ENCODE data around the gene FMN1.
A peak's percentile ranks its signal among the peaks of the same experiment; 100 is the strongest.

Gene FMN1

DNA sequence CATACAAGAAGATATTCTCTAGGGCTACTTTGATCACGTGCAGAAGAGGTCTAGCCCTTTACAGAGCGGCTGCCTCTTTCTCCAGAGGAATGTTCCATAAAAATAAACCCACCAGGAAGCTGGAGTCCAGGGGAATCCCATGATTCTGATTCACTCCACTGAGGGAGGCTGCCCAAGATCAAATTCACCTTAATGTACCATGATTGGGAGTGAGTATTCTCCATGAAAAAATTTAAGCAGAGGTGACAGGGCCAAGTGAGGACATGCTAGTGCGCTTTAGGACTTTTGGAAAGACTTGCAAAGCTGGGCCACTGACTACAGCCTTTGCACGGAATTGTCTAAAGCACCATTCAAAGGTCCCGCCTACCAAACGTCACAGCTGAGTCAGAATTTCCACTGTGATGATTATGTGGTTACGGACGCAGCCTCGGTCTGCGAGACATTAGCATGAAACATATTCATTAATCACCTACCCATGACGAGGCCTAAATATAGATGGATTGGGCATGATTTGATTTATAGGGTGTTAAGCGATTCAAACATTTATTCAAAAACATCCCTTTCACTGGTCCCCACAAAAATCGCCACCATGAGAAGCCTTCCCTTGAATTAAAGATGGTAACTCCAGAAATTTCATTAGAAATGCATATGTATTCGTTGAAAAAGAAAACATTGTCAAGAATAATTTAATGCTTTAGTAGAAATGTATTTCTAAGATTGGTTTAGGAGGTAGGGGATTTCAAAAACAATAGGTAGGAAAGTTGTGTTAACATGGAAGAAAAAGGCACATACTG, 324.1 kb downstream of the FMN1 start:
- no peaks in the 10 kb centered on the region for H3K9me3 ChIP-seq (replicated peaks in 1 of 11)
- H3K27ac ChIP-seq = peak overlapping the region in 1 of 11 experiments; percentile 21; a peak in 1 of 22 replicates
- H3K4me2 ChIP-seq = peak overlapping the region; percentile 37 to 73 (median 46)
- H4K20me1 ChIP-seq = peaks cover 0 to 61% (median 0%) of the 10 kb centered on the region in 11 experiments; a peak in 2 of 22 replicates
- H3K27me3 ChIP-seq = no peaks in the 10 kb centered on the region
- H3K4me1 ChIP-seq = peaks cover 11 to 51% (median 20%) of the 10 kb centered on the region in 10 experiments
- peaks cover 0 to 69% (median 0%) of the 10 kb centered on the region in 11 experiments; a peak in 4 of 22 replicates for H3K36me3 ChIP-seq
- no peak overlapping the region for H3K4me3 ChIP-seq
- no peak overlapping the region for H3K9ac ChIP-seq
- TF ChIP-seq Cebpa-rat (IDR thresholded peaks at IDR 0.05) = no peak

DNA sequence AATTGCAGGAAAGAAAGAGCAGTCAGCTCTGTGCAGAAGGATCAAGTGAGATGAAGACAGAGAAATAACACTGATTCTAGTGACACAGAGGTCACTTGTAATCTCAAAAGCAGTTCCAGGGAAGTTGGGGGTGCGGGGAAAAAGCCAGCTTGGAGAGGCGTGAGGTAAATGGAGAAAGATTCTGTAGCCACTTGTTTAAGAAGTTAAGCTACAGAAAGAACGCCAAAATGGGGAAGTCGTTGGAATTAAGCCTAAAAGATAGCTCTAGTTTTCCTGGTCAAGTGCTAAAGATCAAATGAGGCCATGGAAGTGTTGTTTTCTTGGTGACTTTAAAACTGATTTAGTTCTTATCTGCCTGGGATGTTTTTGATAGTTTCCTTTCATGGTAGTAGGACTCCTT, 324.7 kb downstream of the FMN1 start:
- H4K20me1 ChIP-seq = peaks cover 0 to 68% (median 0%) of the 10 kb centered on the region in 11 experiments; a peak in 2 of 22 replicates
- no peak for TF ChIP-seq Cebpa-rat (IDR thresholded peaks at IDR 0.05)
- peaks cover 11 to 51% (median 20%) of the 10 kb centered on the region in 10 experiments for H3K4me1 ChIP-seq
- peak overlapping the region; percentile 37 to 73 (median 46); a peak in 17 of 22 replicates for H3K4me2 ChIP-seq
- H3K27ac ChIP-seq = no peak overlapping the region
- H3K9me3 ChIP-seq (replicated peaks in 1 of 11) = no peaks in the 10 kb centered on the region
- H3K36me3 ChIP-seq = peaks cover 0 to 67% (median 0%) of the 10 kb centered on the region in 11 experiments; a peak in 4 of 22 replicates
- H3K27me3 ChIP-seq = no peaks in the 10 kb centered on the region
- H3K4me3 ChIP-seq = no peak overlapping the region
- no peak overlapping the region for H3K9ac ChIP-seq

DNA sequence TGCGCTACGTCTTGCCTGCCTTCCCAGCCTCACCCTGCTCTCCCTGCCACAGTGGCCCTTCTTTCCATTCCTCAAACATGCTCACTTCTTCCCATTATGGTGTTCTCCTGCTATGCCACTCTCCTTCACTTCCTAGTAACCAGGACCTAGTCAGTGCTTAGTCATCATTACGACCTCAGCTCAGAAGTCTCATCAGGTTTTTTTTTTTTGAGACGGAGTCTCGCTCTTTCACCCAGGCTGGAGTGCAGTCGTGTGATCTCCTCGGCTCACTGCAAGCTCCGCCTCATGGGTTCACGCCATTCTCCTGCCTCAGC, 327.2 kb downstream of the FMN1 start:
- peaks cover 19 to 64% (median 27%) of the 10 kb centered on the region in 10 experiments for H3K4me1 ChIP-seq
- H4K20me1 ChIP-seq = peaks cover 0 to 78% (median 0%) of the 10 kb centered on the region in 11 experiments; a peak in 2 of 22 replicates
- peak overlapping the region in 5 of 11 experiments; percentile 27 to 74 (median 65); a peak in 9 of 22 replicates for H3K4me2 ChIP-seq
- H3K36me3 ChIP-seq = peaks cover 0 to 58% (median 0%) of the 10 kb centered on the region in 11 experiments; a peak in 4 of 22 replicates
- TF ChIP-seq Cebpa-rat (IDR thresholded peaks at IDR 0.05) = no peak
- peak overlapping the region in 3 of 11 experiments; percentile 18 to 46 (median 38); a peak in 4 of 22 replicates for H3K27ac ChIP-seq
- no peak overlapping the region for H3K9ac ChIP-seq
- no peaks in the 10 kb centered on the region for H3K9me3 ChIP-seq (replicated peaks in 1 of 11)
- H3K4me3 ChIP-seq = no peak overlapping the region
- no peaks in the 10 kb centered on the region for H3K27me3 ChIP-seq

DNA sequence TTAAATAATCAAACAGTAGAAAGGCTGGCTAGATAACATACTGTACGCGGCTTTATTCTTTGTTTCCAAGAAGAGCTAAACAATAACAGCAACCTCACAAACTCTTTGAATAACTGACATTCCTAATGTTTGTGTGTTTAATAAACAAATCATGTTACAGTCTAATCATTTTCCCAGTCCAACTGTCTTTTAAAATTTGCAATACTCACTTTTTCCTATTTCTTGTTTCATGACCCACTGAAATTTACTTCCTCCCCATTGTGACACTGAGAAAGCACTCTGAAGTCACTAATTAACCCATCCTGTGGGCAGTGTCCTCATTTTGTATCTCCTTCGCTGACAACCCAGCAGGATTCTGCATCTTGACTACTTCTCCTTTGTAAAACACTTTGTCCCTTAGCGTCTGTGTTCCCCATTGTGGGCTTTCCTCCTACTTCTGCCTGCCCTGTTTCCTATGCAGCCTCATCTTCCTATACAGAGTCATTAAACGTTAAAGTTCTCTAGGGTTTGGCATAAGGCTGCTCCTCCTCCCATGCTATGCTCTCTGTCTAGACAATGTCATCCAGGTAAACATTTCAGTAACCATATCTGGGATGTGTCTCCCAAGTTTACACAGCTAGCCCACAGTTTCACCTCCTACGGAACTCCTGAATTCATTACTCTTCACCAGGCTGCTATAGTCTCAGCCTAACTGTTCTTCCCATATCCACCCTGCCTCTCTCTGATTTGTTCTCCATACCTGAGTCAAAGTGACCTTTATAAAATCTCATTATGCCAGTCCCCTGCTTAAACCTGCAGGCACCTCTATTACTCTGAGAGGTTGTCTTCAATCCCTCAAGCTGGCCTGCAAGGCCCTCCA, 327.8 kb downstream of the FMN1 start:
- Histone ChIP-seq H3K4me2 (peak overlapping the region in 5 of 11 experiments; percentile 27 to 74 (median 65); a peak in 9 of 22 replicates), H3K9ac (no peak overlapping the region)

DNA sequence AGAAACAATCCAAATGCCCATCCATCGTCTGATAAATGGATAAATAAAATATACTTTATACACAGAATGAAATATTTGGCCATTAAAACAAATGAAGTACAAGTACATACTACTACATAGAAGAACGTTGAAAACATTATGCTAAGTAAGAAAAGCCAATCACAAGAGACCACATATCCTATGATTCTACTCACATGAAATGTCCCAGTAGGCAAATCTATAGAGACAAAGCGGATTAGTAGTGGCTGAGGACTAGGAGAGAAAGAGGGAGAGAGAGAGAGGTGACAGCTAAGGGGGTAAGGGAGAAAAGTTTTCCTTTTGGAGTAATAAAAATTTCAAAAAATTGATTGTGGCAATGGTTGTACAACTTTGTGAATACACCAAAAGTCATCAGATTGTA, 329.7 kb downstream of the FMN1 start:
- no peaks in the 10 kb centered on the region for H3K27me3 ChIP-seq
- H3K27ac ChIP-seq = no peak overlapping the region
- no peak overlapping the region for H3K9ac ChIP-seq
- peaks cover 26 to 61% (median 33%) of the 10 kb centered on the region in 10 experiments for H3K4me1 ChIP-seq
- peaks cover 0 to 78% (median 0%) of the 10 kb centered on the region in 11 experiments; a peak in 2 of 22 replicates for H4K20me1 ChIP-seq
- no peak for TF ChIP-seq Cebpa-rat (IDR thresholded peaks at IDR 0.05)
- no peaks in the 10 kb centered on the region for H3K9me3 ChIP-seq (replicated peaks in 1 of 11)
- peaks cover 0 to 44% (median 0%) of the 10 kb centered on the region in 11 experiments; a peak in 4 of 22 replicates for H3K36me3 ChIP-seq
- H3K4me2 ChIP-seq = no peak overlapping the region
- H3K4me3 ChIP-seq = no peak overlapping the region

More for the DNA sequence above, 327.8 kb downstream of the FMN1 start:
- Histone ChIP-seq H3K4me1 (peaks cover 25 to 70% (median 33%) of the 10 kb centered on the region in 10 experiments), H3K27me3 (no peaks in the 10 kb centered on the region), H3K4me3 (no peak overlapping the region), H3K27ac (peak overlapping the region in 3 of 11 experiments; percentile 18 to 46 (median 38); a peak in 4 of 22 replicates), H3K36me3 (peaks cover 0 to 52% (median 0%) of the 10 kb centered on the region in 11 experiments; a peak in 4 of 22 replicates), H4K20me1 (peaks cover 0 to 78% (median 0%) of the 10 kb centered on the region in 11 experiments; a peak in 2 of 22 replicates), H3K9me3 (replicated peaks in 1 of 11) (no peaks in the 10 kb centered on the region)
- no peak for TF ChIP-seq Cebpa-rat (IDR thresholded peaks at IDR 0.05)

DNA sequence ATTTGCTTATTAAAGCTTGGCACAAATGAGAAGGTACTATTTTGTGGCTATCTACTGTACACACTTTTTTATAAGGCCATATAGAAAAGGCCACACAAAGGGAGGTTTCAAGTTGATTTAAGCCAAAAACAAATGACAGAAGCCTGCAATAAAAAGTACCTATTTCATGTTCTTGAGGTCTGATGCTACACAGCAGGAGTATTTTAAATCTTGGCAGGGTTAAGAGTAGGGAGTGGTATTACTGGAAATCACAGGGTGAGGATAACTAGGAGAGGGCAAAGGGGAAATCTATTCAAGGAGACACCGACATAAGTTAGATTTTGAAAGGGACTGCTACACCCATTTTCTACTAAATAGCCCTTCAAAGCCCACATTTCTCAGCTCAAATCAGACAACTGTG, 330.5 kb downstream of the FMN1 start:
- Histone ChIP-seq H3K9ac (no peak overlapping the region), H3K27me3 (no peaks in the 10 kb centered on the region), H4K20me1 (peaks cover 0 to 77% (median 0%) of the 10 kb centered on the region in 11 experiments; a peak in 2 of 22 replicates), H3K4me3 (no peak overlapping the region), H3K4me1 (peaks cover 23 to 57% (median 32%) of the 10 kb centered on the region in 10 experiments), H3K36me3 (peaks cover 0 to 44% (median 0%) of the 10 kb centered on the region in 11 experiments; a peak in 4 of 22 replicates), H3K4me2 (no peak overlapping the region), H3K9me3 (replicated peaks in 1 of 11) (no peaks in the 10 kb centered on the region), H3K27ac (no peak overlapping the region)
- no peak for TF ChIP-seq Cebpa-rat (IDR thresholded peaks at IDR 0.05)

DNA sequence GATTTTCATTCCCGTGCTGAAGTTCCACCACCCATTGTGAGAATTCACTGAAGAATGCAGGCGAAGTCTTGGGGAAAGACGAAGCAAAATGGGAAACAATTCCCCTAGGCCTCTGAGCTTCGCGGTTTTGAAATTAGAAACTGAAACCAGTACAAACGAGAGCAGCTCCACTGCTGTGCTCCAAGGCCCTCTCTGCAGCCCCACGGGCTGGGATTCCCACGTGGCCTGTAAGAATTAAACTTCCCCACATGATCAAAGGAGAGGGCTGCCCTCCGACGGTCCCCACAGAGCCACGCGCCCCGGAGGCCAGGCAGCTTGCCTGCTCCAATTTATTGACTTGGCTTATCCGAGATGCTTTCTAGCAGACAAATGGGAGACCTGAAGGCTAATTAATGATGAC, 332.8 kb downstream of the FMN1 start:
- H3K4me2 ChIP-seq = peak overlapping the region; percentile 60 to 88 (median 77)
- peak overlapping the region in 10 of 11 experiments; percentile 34 to 68 (median 50); a peak in 17 of 22 replicates for H3K27ac ChIP-seq
- H3K4me3 ChIP-seq = peak overlapping the region in 8 of 10 experiments; percentile 2 to 59 (median 30); a peak in 10 of 20 replicates
- H3K27me3 ChIP-seq = no peaks in the 10 kb centered on the region
- H4K20me1 ChIP-seq = peaks cover 0 to 69% (median 0%) of the 10 kb centered on the region in 11 experiments; a peak in 2 of 22 replicates
- H3K4me1 ChIP-seq = peaks cover 19 to 39% (median 29%) of the 10 kb centered on the region in 10 experiments
- no peak for TF ChIP-seq Cebpa-rat (IDR thresholded peaks at IDR 0.05)
- H3K9ac ChIP-seq = peak overlapping the region in 10 of 11 experiments; percentile 10 to 66 (median 50); a peak in 19 of 22 replicates
- H3K36me3 ChIP-seq = peaks cover 0 to 55% (median 0%) of the 10 kb centered on the region in 11 experiments; a peak in 4 of 22 replicates
- no peaks in the 10 kb centered on the region for H3K9me3 ChIP-seq (replicated peaks in 1 of 11)

DNA sequence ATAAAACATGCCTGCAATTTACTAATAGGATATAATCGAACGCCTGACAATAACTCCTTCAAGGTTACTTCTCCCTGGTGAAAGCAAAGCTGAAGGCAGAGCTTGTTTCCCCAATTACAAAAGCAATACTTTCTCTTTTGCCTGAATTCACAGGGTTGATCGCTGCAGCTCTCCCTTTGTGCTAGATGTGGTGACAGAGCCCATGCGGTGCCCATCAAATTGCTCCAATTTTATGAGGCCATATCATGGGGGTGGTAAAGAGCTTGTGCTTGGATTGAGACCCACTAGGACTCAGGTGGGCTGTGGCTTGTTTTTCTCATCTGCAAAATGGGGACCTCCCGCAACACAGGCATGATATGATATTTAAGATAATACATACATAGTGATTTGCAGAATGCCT, 333.3 kb downstream of the FMN1 start:
- Histone ChIP-seq H3K27me3 (no peaks in the 10 kb centered on the region), H3K9me3 (replicated peaks in 1 of 11) (no peaks in the 10 kb centered on the region), H4K20me1 (peaks cover 0 to 63% (median 0%) of the 10 kb centered on the region in 11 experiments; a peak in 2 of 22 replicates), H3K4me2 (peak overlapping the region; percentile 60 to 88 (median 77)), H3K4me1 (peaks cover 19 to 33% (median 26%) of the 10 kb centered on the region in 10 experiments), H3K4me3 (no peak overlapping the region; a peak in 3 of 20 replicates), H3K36me3 (peaks cover 0 to 61% (median 0%) of the 10 kb centered on the region in 11 experiments; a peak in 4 of 22 replicates), H3K27ac (peak overlapping the region in 6 of 11 experiments; percentile 38 to 68 (median 52); a peak in 11 of 22 replicates), H3K9ac (peak overlapping the region in 2 of 11 experiments; percentile 47 to 66; a peak in 3 of 22 replicates)
- TF ChIP-seq Cebpa-rat (IDR thresholded peaks at IDR 0.05) = no peak

Data from BLaER1 treated with 17β-estradiol and CSF1 and Interleukin-3, amounts not matched to agents 10 nM and 100 nM (cell line).